Activated CD4-positive, alpha-beta T cell treated with anti-CD3 and anti-CD28 coated beads, Interleukin-2, amount 10 ng/mL, durations not matched to agents 7 days and 5 days (primary cell): Measurements from ENCODE around the gene PDE4D. TPM values are rescaled to one million over a fixed set of nuclear protein-coding genes. Genes with fewer than 3 reads are reported as not detected.

Source experiments
- CTCF ChIA-PET: fragments of 350-600 bp; sonication (Branson Sonifier 250); formaldehyde crosslinking; loops from one replicate; lab custom pipeline; 2021; ENCODE audit warnings: antibody characterized with exemption; lab: Charles Lee
- POLR2A ChIA-PET: fragments of 350-600 bp; sonication (Branson Sonifier 250); formaldehyde crosslinking; loops from one replicate; lab custom pipeline; 2021; ENCODE audit warnings: antibody characterized with exemption; lab: Charles Lee
- DNase-seq: peaks from one replicate; pipeline ENCODE4 v3.0.0-alpha.2; 2020
- H3K27ac Mint-ChIP-seq: one replicate; pipeline ENCODE4 v1.8.0; 2021; ENCODE audit warnings: mild to moderate bottlenecking, moderate library complexity, mixed read lengths
- H3K27me3 Mint-ChIP-seq: one replicate; pipeline ENCODE4 v1.8.0; 2021; ENCODE audit warnings: mixed read lengths
- H3K36me3 Mint-ChIP-seq: one replicate; pipeline ENCODE4 v1.8.0; 2021; ENCODE audit warnings: low read depth, mixed read lengths
- H3K4me1 Mint-ChIP-seq: one replicate; pipeline ENCODE4 v1.8.0; 2021; ENCODE audit warnings: mixed read lengths
- H3K4me3 Mint-ChIP-seq: one replicate; pipeline ENCODE4 v1.8.0; 2021; ENCODE audit warnings: mild to moderate bottlenecking, moderate library complexity, mixed read lengths
- H3K9me3 Mint-ChIP-seq: one replicate; pipeline ENCODE4 v1.8.0; 2021; ENCODE audit warnings: mixed read lengths
- total RNA-seq, 2 experiments: library from RNA; stranded (reverse); gene quantifications; one replicate each; pipeline ENCODE4 v1.2.3, GENCODE V29; 2021

The PDE4D gene
- total RNA-seq, 2 experiments from 2014 or later = 62.0 to 67.8 TPM

DNA sequence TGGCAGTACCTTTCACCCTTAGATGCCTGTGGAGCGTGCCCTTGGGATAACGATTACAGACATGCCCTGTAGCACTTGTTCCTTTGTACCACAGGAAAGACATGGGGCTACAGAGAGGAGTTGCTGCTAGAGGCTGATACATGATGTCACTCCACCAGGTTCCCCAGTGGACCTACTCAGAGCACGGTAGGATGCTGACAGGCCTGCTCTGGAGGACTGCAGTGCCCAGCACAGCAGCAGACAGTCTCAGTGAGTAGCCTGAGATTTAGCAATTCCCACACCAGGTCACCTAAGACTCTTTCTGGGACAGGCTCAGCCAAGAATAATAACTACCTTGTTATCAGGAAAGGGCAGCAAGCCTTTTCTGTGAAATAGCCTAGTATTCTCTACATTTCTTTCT, 28.8 kb downstream of the PDE4D start:
- Mint-ChIP-seq H3K36me3 (no peaks in the 10 kb centered on the region), H3K4me1 (no peaks in the 10 kb centered on the region), H3K27ac (no peak overlapping the region), H3K4me3 (no peak overlapping the region), H3K27me3 (no peaks in the 10 kb centered on the region), H3K9me3 (no peaks in the 10 kb centered on the region)
- ChIA-PET CTCF (no interaction called here), POLR2A (no interaction called here)
- DNase-seq = no peak

DNA sequence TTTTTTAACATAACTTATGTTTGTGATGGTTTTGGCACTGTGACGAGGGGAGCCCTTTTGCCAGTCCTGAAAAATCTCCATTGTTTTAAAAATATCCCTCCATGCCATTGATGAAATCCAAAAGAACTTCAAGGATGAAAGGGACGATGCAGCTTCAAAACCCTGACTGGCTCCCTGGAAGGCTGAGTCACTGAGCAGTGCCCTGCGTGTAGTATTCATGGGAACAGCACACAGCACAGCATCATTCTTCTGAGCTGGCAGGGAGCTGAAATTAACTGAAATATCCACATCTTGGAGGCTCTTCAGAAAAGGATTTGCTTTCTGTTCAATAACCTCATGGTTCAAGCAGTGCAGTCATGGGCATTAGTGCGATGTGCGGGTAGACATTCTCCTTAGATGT, 29.7 kb downstream of the PDE4D start:
- Mint-ChIP-seq H3K4me1 (no peaks in the 10 kb centered on the region), H3K4me3 (no peak overlapping the region), H3K27ac (no peak overlapping the region), H3K9me3 (no peaks in the 10 kb centered on the region), H3K36me3 (no peaks in the 10 kb centered on the region), H3K27me3 (no peaks in the 10 kb centered on the region)
- ChIA-PET POLR2A (no interaction called here), CTCF (no interaction called here)
- no peak for DNase-seq

DNA sequence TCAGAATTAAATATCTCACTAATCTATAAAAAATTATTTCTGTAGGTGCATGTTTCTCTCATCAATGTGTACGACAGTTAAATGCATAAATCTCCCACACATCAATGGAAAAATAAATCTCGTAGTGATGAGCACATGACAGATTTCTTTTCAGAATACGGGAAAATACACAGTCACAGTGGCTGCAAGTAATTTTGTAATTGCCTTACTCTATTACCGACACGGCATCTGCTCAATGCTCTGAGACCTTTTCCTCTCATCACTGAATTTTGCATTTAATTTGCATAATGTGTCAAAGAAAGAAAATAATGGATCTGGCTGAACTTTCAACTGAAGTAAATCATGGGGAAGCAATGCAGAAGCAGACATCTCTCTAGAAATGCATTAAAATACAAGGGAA, 37.2 kb downstream of the PDE4D start:
- Mint-ChIP-seq H3K27me3 (no peaks in the 10 kb centered on the region), H3K4me3 (no peak overlapping the region), H3K4me1 (no peaks in the 10 kb centered on the region), H3K9me3 (no peaks in the 10 kb centered on the region), H3K36me3 (no peaks in the 10 kb centered on the region), H3K27ac (no peak overlapping the region)
- ChIA-PET CTCF (interaction anchor here (0.7 kb wide), 1 partner anchor 14 kb away, joined by 3 read pairs; no protein-coding TSS in a partner anchor), POLR2A (no interaction called here)
- DNase-seq = no peak

DNA sequence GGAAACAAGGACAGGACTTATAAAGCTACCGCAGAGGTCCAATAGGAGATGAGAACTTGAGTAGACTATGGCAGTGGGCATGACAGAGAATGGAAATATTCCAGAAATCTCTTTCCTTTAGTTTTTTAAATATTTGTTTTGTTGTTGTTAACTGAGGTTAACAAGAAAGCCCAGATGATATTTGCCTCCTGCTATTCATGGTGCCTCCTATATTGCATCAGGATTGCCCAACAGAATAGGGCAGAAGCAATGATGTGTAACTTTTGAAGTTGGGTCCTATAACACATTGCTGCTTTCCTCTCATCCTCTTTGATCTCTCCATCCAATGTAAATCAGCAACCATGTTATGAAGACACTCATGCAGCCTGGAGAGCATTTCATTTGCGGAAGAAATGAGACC, 42.8 kb downstream of the PDE4D start:
- POLR2A ChIA-PET = no interaction called here
- no peaks in the 10 kb centered on the region for H3K4me1 Mint-ChIP-seq
- no peaks in the 10 kb centered on the region for H3K36me3 Mint-ChIP-seq
- CTCF ChIA-PET = no interaction called here
- no peaks in the 10 kb centered on the region for H3K9me3 Mint-ChIP-seq
- no peak overlapping the region for H3K27ac Mint-ChIP-seq
- no peaks in the 10 kb centered on the region for H3K27me3 Mint-ChIP-seq
- DNase-seq = no peak
- no peak overlapping the region for H3K4me3 Mint-ChIP-seq

DNA sequence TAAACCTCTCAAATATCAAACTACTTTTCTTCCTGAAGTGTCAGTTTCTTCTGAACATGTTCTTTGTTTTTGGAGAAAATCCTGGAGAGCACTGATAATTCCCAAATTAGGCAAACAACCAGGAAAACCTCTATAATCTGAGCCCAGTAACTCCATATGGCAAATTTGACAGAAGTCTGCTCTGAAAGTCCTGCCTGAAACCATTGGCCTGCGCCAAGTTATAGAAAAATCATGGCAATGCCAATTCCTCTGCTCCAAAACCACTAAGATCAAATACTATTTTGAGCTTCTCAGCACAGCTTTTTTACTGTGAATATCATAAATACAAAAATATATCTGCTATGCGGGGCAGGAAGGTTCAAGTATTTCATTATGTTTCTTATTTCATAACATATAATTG, 45.9 kb downstream of the PDE4D start:
- no peak overlapping the region for H3K4me3 Mint-ChIP-seq
- DNase-seq = no peak
- CTCF ChIA-PET = interaction anchor here (0.5 kb wide), 2 partner anchors 988 to 1084 kb away, joined by 3 read pairs; no protein-coding TSS in a partner anchor
- POLR2A ChIA-PET = no interaction called here
- no peaks in the 10 kb centered on the region for H3K9me3 Mint-ChIP-seq
- no peaks in the 10 kb centered on the region for H3K4me1 Mint-ChIP-seq
- H3K27me3 Mint-ChIP-seq = no peaks in the 10 kb centered on the region
- no peaks in the 10 kb centered on the region for H3K36me3 Mint-ChIP-seq
- no peak overlapping the region for H3K27ac Mint-ChIP-seq

DNA sequence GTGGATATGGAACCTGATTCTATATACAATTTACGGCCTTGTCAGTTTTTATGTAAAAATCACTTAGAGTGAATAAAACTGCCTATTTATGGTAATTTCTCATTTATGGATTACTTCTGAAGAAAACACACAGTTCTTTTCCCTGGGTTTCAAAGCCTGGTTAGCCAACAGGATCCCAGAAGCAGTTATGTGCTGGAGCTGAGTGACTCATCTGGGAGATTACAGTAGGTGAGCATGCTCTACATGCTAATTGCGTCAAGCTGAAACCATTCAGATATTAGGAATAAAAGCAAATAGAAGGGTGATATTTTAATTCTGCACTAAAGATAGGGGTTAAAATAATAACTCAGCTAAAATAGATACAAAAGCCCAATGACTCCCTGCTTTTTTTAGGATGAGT, 47.8 kb downstream of the PDE4D start:
- Mint-ChIP-seq H3K4me3 (no peak overlapping the region), H3K9me3 (no peaks in the 10 kb centered on the region), H3K27me3 (peaks cover 6% of the 10 kb centered on the region), H3K36me3 (no peaks in the 10 kb centered on the region), H3K4me1 (no peaks in the 10 kb centered on the region), H3K27ac (no peak overlapping the region)
- CTCF ChIA-PET = no interaction called here
- no peak for DNase-seq
- POLR2A ChIA-PET = no interaction called here

DNA sequence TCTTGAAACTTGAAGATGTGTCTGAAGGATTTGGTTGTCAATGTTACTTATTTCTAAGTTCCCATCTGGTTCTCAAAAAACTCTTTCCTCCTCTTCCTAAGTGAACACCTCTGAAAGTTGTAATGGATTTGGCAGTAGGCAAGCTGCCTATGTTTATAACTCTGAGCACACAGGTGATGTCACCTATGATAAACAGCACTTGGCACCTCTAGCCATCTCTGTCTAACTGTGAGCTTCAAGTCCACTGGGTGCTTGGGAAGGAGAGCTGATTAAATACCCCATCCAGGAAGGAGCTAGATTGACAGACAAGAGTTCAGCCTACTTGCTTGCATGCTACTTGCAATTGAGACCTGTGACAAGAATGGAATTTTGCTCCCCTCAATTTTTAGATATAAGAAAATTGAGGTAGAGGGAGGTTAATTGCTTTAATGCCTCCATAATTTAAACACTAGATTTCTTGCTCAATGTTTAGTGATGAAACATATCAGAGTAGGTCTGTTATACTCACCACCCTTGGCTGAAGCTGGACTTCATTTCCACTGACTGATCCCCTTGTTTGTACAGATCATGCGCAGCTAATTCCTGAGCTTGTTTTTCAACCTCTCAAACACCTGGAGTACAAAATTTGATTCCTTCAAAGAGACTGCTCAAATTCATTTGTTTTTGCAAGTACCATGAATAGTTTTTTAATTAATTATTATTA, 49.9 kb downstream of the PDE4D start:
- H3K4me1 Mint-ChIP-seq = no peaks in the 10 kb centered on the region

DNA sequence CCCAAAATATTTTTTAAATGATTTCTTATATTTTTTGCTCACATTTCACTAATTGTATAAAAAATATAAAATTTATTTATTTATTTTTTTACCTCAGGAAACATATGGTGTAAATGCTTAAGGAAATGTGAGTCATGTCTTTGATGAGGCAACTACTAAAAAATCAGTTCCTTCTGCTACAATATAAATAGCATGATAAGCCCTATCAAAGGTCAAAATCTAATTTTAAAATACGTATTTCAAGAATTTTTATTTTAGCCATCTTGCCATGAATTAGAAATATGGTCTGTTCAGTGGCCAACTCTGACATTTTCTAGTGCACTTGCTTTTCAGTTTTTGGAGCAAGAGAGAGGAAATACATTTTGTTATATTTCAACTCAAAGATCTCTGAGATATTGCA, 50.5 kb downstream of the PDE4D start:
- Mint-ChIP-seq H3K4me1 (no peaks in the 10 kb centered on the region), H3K9me3 (no peaks in the 10 kb centered on the region), H3K36me3 (no peaks in the 10 kb centered on the region), H3K27me3 (peaks cover 10% of the 10 kb centered on the region), H3K27ac (no peak overlapping the region), H3K4me3 (no peak overlapping the region)
- DNase-seq = no peak
- ChIA-PET CTCF (no interaction called here), POLR2A (no interaction called here)

More for the DNA sequence above, 49.9 kb downstream of the PDE4D start:
- H3K9me3 Mint-ChIP-seq = no peaks in the 10 kb centered on the region
- no peaks in the 10 kb centered on the region for H3K36me3 Mint-ChIP-seq
- POLR2A ChIA-PET = no interaction called here
- peaks cover 10% of the 10 kb centered on the region for H3K27me3 Mint-ChIP-seq
- CTCF ChIA-PET = no interaction called here
- H3K27ac Mint-ChIP-seq = no peak overlapping the region
- DNase-seq = no peak
- H3K4me3 Mint-ChIP-seq = no peak overlapping the region

DNA sequence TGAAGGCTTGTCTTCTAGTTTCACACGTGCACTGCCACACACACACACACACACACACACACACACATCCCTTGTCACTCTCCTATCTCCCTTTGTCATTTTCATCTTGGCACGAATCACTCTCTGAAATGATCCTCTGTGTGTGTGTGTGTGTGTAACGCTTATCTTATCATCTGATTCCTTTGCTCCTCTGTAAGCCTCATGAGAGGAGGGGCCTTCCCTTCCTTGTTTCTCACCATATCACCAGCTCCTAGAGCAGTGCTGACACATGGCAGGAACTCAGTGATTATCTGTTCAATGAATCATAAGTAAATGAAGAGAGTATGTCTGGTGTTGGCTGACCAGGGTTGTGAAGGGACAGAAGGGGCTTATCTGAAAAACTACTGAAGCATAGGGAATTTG, 53.3 kb downstream of the PDE4D start:
- peaks cover 10% of the 10 kb centered on the region for H3K27me3 Mint-ChIP-seq
- H3K27ac Mint-ChIP-seq = no peak overlapping the region
- no peaks in the 10 kb centered on the region for H3K4me1 Mint-ChIP-seq
- CTCF ChIA-PET = interaction anchor here (0.7 kb wide), 1 partner anchor 252 kb away, joined by 3 read pairs; no protein-coding TSS in a partner anchor
- no peak for DNase-seq
- H3K9me3 Mint-ChIP-seq = no peaks in the 10 kb centered on the region
- no peak overlapping the region for H3K4me3 Mint-ChIP-seq
- H3K36me3 Mint-ChIP-seq = no peaks in the 10 kb centered on the region
- POLR2A ChIA-PET = no interaction called here

DNA sequence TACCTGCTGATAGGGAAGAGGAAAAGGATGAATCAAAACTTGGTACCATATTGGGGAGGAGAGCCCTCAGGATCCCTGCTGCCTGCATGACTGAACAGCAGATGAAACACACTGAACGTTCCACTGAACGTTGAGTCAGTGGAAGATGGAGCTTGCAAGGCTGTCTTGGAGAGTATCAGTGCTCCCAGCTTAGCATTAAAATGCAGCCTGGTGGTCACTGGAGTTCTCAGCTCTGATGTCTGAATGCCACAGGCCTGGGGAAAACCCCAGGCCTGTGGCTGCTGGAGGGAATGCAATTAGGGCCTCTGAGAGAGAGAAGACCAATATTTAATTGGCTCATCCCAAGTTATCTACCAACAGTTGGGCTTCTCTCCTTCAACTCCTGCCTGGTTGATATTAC, 54.5 kb downstream of the PDE4D start:
- Mint-ChIP-seq H3K4me1 (no peaks in the 10 kb centered on the region), H3K27me3 (peaks cover 10% of the 10 kb centered on the region), H3K4me3 (no peak overlapping the region), H3K9me3 (no peaks in the 10 kb centered on the region), H3K36me3 (no peaks in the 10 kb centered on the region), H3K27ac (no peak overlapping the region)
- ChIA-PET CTCF (interaction anchor here (0.7 kb wide), 1 partner anchor 11 kb away, joined by 3 read pairs; no protein-coding TSS in a partner anchor), POLR2A (no interaction called here)
- no peak for DNase-seq

DNA sequence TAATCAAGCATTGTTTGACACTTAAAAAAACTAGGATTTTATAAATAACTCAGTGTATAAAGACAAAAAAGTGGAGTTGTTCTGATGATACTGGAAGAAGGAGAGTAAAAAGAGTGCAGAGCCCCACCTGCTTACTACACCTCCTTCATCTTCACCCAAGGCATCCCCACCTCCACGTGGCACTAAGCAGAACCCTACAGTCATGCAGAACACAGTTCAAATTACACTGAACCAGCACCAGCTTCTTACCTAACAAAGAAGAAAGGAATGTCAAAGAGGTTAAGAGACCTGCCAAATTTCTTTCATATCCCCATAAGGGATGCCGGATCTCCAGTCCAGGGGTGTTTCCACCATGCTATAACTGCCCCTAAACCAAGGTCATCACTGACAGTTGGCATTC, 55.5 kb downstream of the PDE4D start:
- no peak for DNase-seq
- ChIA-PET CTCF (no interaction called here), POLR2A (no interaction called here)
- Mint-ChIP-seq H3K9me3 (no peaks in the 10 kb centered on the region), H3K4me3 (no peak overlapping the region), H3K4me1 (no peaks in the 10 kb centered on the region), H3K36me3 (no peaks in the 10 kb centered on the region), H3K27me3 (peaks cover 11% of the 10 kb centered on the region), H3K27ac (no peak overlapping the region)

DNA sequence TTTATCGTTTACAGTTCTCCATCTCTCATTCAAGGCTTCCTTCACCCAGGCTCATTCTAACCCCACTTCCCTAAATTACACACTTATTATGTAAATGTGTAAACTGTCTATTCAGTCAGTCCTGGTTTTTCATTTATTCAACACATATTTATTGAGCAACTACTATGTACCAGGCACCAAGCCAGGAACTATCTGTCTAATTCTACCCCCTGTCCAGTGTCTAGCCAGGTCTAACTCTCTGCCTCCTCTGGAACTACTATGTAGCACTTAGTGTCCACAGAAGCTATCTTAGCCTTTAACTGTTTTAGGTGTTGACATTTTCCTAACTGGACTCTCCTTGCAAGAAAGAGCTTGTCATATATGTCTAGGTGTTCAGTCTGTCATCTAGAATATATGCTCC, 56.5 kb downstream of the PDE4D start:
- Mint-ChIP-seq H3K4me3 (no peak overlapping the region), H3K36me3 (no peaks in the 10 kb centered on the region), H3K9me3 (no peaks in the 10 kb centered on the region), H3K27me3 (peaks cover 14% of the 10 kb centered on the region), H3K27ac (no peak overlapping the region), H3K4me1 (no peaks in the 10 kb centered on the region)
- CTCF ChIA-PET = no interaction called here
- DNase-seq = no peak
- POLR2A ChIA-PET = no interaction called here

DNA sequence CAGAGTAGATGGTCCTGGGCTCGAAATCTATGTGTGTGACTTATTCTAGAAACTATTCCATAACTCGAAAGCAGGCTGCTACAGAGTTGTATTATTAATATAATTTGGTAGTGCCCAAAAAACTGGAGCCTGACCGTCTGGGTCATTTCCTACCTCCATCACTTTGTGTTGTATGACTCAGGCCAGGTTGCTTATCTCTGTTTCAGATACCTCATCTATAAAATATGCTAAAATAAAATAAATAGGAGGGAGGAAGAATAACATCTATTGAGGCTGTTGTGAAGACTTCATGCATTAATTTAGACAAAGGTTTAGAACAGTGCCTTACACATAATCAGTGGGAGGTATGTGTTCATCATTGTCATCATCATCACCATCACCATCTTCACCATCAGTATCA, 57.7 kb downstream of the PDE4D start:
- no peaks in the 10 kb centered on the region for H3K36me3 Mint-ChIP-seq
- no peak overlapping the region for H3K27ac Mint-ChIP-seq
- no peaks in the 10 kb centered on the region for H3K4me1 Mint-ChIP-seq
- POLR2A ChIA-PET = no interaction called here
- no peak overlapping the region for H3K4me3 Mint-ChIP-seq
- CTCF ChIA-PET = no interaction called here
- peaks cover 13% of the 10 kb centered on the region for H3K27me3 Mint-ChIP-seq
- H3K9me3 Mint-ChIP-seq = no peaks in the 10 kb centered on the region
- no peak for DNase-seq

DNA sequence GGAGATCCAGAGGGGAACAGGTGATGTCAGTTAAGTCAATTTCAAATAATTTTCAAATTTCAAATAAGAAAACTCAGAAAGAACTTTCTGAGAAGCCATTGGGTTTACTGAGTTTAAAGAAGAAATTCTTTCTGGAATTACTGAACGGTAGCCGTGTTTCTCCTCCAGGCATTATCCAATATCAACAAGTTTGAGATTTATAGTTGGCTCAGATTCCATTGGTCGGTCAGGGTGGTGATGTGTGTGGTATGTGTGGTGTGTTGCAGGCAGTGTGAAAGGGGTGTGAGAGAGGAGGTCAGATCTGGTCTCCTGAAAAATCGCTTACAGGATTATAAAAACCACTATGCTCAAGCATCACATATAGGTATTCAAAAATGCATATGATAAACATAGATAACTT, 60.1 kb downstream of the PDE4D start:
- CTCF ChIA-PET = no interaction called here
- no peak overlapping the region for H3K4me3 Mint-ChIP-seq
- no peaks in the 10 kb centered on the region for H3K36me3 Mint-ChIP-seq
- no peaks in the 10 kb centered on the region for H3K4me1 Mint-ChIP-seq
- no peak for DNase-seq
- no peak overlapping the region for H3K27ac Mint-ChIP-seq
- H3K9me3 Mint-ChIP-seq = no peaks in the 10 kb centered on the region
- peaks cover 19% of the 10 kb centered on the region for H3K27me3 Mint-ChIP-seq
- POLR2A ChIA-PET = no interaction called here
